ENCODE results near the gene DDR1.

GRCh38 chr6:30915591-30915946, 31.2 kb downstream of the DDR1 start:
- TF ChIP-seq CTCF (IDR thresholded peaks at IDR 0.05) = peak; percentile 55 to 72 (median 56)
- no peak for TF ChIP-seq EP300 (IDR thresholded peaks at IDR 0.05; ENCODE audit: low read depth)
